HepG2 (cell line): Measurements from ENCODE around the gene URI1. TPM values are rescaled to one million over a fixed set of nuclear protein-coding genes. Genes with fewer than 3 reads are reported as not detected.

ENCODE experiments used
- CEBPZ ChIP-seq: IDR thresholded peaks from 2 replicates; pipeline ENCODE4 v1.6.1; 2012; ENCODE audit warnings: low read length, improper control_type of control experiment
- KAT7 ChIP-seq: IDR thresholded peaks from 2 replicates; pipeline ENCODE4 v1.6.1; 2018; ENCODE audit warnings: borderline replicate concordance, missing compliant biosample characterization
- NRL ChIP-seq: sonication (generic); formaldehyde crosslinking; IDR thresholded peaks from 2 replicates; pipeline ENCODE4 v1.5.0; 2020; ENCODE audit warnings: missing genetic modification reagents, mild to moderate bottlenecking, moderate library complexity, borderline replicate concordance
- TBX3 ChIP-seq: fragments of 450-650 bp; IDR thresholded peaks from 2 replicates; pipeline ENCODE4 v1.6.1; 2017; ENCODE audit warnings: antibody characterized with exemption, mild to moderate bottlenecking, inconsistent platforms, borderline replicate concordance
- TEF ChIP-seq: sonication (generic); formaldehyde crosslinking; IDR thresholded peaks from 2 replicates; pipeline ENCODE4 v1.5.0; 2020; ENCODE audit warnings: missing genetic modification reagents
- TFAP4 ChIP-seq: sonication (generic); IDR thresholded peaks from 2 replicates; pipeline ENCODE4 v1.6.1; 2016; ENCODE audit warnings: low read depth, borderline replicate concordance
- TP53 ChIP-seq: sonication (generic); formaldehyde crosslinking; conservative IDR thresholded peaks from 2 replicates; pipeline ENCODE4 v1.4.0; 2020; ENCODE audit warnings: missing genetic modification reagents
- ZC3H13 ChIP-seq: sonication (generic); formaldehyde crosslinking; IDR thresholded peaks from 2 replicates; pipeline ENCODE4 v1.8.1; 2023; ENCODE audit warnings: mild to moderate bottlenecking, missing genetic modification reagents, moderate library complexity
- ZFX ChIP-seq: sonication (generic); formaldehyde crosslinking; IDR thresholded peaks from 2 replicates; pipeline ENCODE4 v1.4.0; 2020; ENCODE audit warnings: mild to moderate bottlenecking, low read depth, missing genetic modification reagents, moderate library complexity
- ZNF17 ChIP-seq: sonication (generic); formaldehyde crosslinking; IDR thresholded peaks from 2 replicates; pipeline ENCODE4 v1.5.0; 2020; ENCODE audit warnings: mild to moderate bottlenecking, missing genetic modification reagents
- ZNF30 ChIP-seq: sonication (generic); formaldehyde crosslinking; IDR thresholded peaks from 2 replicates; pipeline ENCODE4 v1.5.0; 2020; ENCODE audit warnings: mild to moderate bottlenecking, missing genetic modification reagents
- ZNF430 ChIP-seq: sonication (generic); formaldehyde crosslinking; IDR thresholded peaks from 2 replicates; pipeline ENCODE4 v1.9.0; 2021; ENCODE audit warnings: mild to moderate bottlenecking, missing genetic modification reagents
- ZNF556 ChIP-seq: sonication (generic); formaldehyde crosslinking; IDR thresholded peaks from 2 replicates; pipeline ENCODE4 v1.4.0; 2020; ENCODE audit warnings: mild to moderate bottlenecking, missing genetic modification reagents, borderline replicate concordance
- ZNF687 ChIP-seq: sonication (generic); formaldehyde crosslinking; IDR thresholded peaks from 2 replicates; pipeline ENCODE4 v1.5.1; 2020; ENCODE audit warnings: mild to moderate bottlenecking, missing genetic modification reagents, moderate library complexity
- ZNF704 ChIP-seq: sonication (generic); formaldehyde crosslinking; IDR thresholded peaks from 2 replicates; pipeline ENCODE4 v1.8.1; 2023; ENCODE audit warnings: mild to moderate bottlenecking, inconsistent platforms, moderate library complexity, missing genetic modification reagents, borderline replicate concordance
- polyA plus RNA-seq, 8 experiments: library from polyadenylated mRNA; depleted of rRNA in 3 of 8; stranded (reverse) in 7 of 8; unstranded in 1 of 8; fragments of >200 nt; fragmentation: Illumina TruSeq in 4 of 8; extraction: Trizol in 4 of 8; gene quantifications; 2 replicates each; pipeline versions ENCODE4 v1.2.1 to v1.2.3, GENCODE V29; 2011 to 2016; ENCODE audit warnings: low read depth in 4 of 8, missing spikeins in 1 of 8, mixed read lengths in 1 of 8; ENCODE audit not compliant: insufficient read depth in 1 of 8
- total RNA-seq, 5 experiments: library from RNA; depleted of rRNA; stranded (reverse); fragments of >200 nt; fragmentation: Illumina TruSeq; extraction: Trizol; gene quantifications; 2 replicates each; pipeline ENCODE4 v1.2.3, GENCODE V29; 2016; ENCODE audit warnings: low read depth in 1 of 5

Gene URI1
- total and polyA plus RNA-seq, 2 of the 13 experiments (the other 11 are each of a cell fraction or from before 2014, with no cell fraction given): 43.6 to 67.9 TPM

GRCh38 chr19:29942404-29943261 lies 594 bp downstream of the URI1 start (continued):
- TF ChIP-seq TP53 (no peak), NRL (CRISPR knock-in tag) (peak; percentile 42; the same call in 1 of the 2 replicates), ZFX (CRISPR knock-in tag) (peak; percentile 96), TBX3 (no peak), ZNF30 (CRISPR knock-in tag) (0 out of 2 replicates have a peak, but pooled peaks have one; percentile 48), CEBPZ (no peak), KAT7 (CRISPR knock-in tag) (peak; percentile 75; the same call in 1 of the 2 replicates), ZC3H13 (CRISPR knock-in tag) (peak; percentile 61; the same call in 1 of the 2 replicates), ZNF704 (CRISPR knock-in tag) (no peak), TEF (CRISPR knock-in tag) (0 out of 2 replicates have a peak, but pooled peaks have one; percentile 19), ZNF556 (0 out of 2 replicates have a peak, but pooled peaks have one; percentile 33), ZNF430 (CRISPR knock-in tag) (peak; percentile 93), ZNF687 (CRISPR knock-in tag) (peak; percentile 86), TFAP4 (peak; percentile 18; the same call in 1 of the 2 replicates), ZNF17 (CRISPR knock-in tag) (no peak)
